GM10248 (cell line): ENCODE data around the gene SRRM4.

Experiments used
- CTCF ChIA-PET: fragments of 300-600 bp; sonication (Branson Sonifier 250); formaldehyde crosslinking; extraction: SDS; loops from one replicate; lab custom pipeline; 2021; ENCODE audit warnings: antibody characterized with exemption; lab: Yijun Ruan, JAX
- POLR2A ChIA-PET: fragments of 350-650 bp; sonication (Branson Sonifier 250); formaldehyde crosslinking; extraction: SDS; loops from one replicate; lab custom pipeline; 2020; ENCODE audit warnings: antibody characterized with exemption; lab: Yijun Ruan, JAX
- DNase-seq: peaks from one replicate; pipeline ENCODE4 v3.0.0; 2012; ENCODE audit errors: extremely low spot score
- CTCF ChIP-seq: IDR thresholded peaks from 2 replicates; pipeline ENCODE4 v1.5.1; 2012; ENCODE audit warnings: mild to moderate bottlenecking, low read depth; ENCODE audit errors: extremely low read depth, missing control alignments, control extremely low read depth

SRRM4 gene

GRCh38 chr12:119204131-119204530 is 222.8 kb downstream of the SRRM4 start:
- no peak for TF ChIP-seq CTCF
- POLR2A ChIA-PET = no interaction called here
- CTCF ChIA-PET = no interaction called here
- DNase-seq = no peak

GRCh38 chr12:119204671-119205285 is 223.4 kb downstream of the SRRM4 start:
- ChIA-PET CTCF (no interaction called here), POLR2A (no interaction called here)
- no peak for DNase-seq
- TF ChIP-seq CTCF = no peak

GRCh38 chr12:119206348-119207062 is 225.2 kb downstream of the SRRM4 start:
- ChIA-PET POLR2A (no interaction called here), CTCF (no interaction called here)
- no peak for TF ChIP-seq CTCF
- no peak for DNase-seq

GRCh38 chr12:119207063-119207560 is 225.8 kb downstream of the SRRM4 start:
- ChIA-PET POLR2A (no interaction called here), CTCF (interaction anchor here (1.0 kb wide), 1 partner anchor 10 kb away, joined by 3 read pairs; no protein-coding TSS in a partner anchor)
- TF ChIP-seq CTCF = no peak
- no peak for DNase-seq

GRCh38 chr12:119208626-119209061 is 227.3 kb downstream of the SRRM4 start:
- no peak for TF ChIP-seq CTCF
- DNase-seq = no peak
- CTCF ChIA-PET = no interaction called here
- POLR2A ChIA-PET = no interaction called here

- ChIA-PET POLR2A (no interaction called here), CTCF (no interaction called here)
- no peak for DNase-seq
- no peak for TF ChIP-seq CTCF
Observed at GRCh38 chr12:119211884-119212283, 230.5 kb downstream of the SRRM4 start.
